GM13977 (cell line): Measurements from ENCODE around the gene MMP3.

Experiments
- DNase-seq: peaks from one replicate; pipeline ENCODE4 v3.0.0; 2012; ENCODE audit warnings: low spot score
- CTCF ChIP-seq: IDR thresholded peaks from 2 replicates; pipeline ENCODE4 v1.5.1; 2012; ENCODE audit warnings: mild to moderate bottlenecking, control low read depth; ENCODE audit not compliant: insufficient read depth; ENCODE audit errors: extremely low read depth, missing control alignments
- in situ Hi-C: fragments of 300-500 bp; cut with MboI; formaldehyde crosslinking; loops from one replicate; pipeline ENCODE4 v1.12.0; 2022; ENCODE audit warnings: low sequenced_read_pairs, low pct_unique_long_range_greater_than_20kb, mixed read lengths, inconsistent platforms; ENCODE audit not compliant: unreplicated experiment

The MMP3 gene

GRCh38 chr11:102824556-102824955 is 18.9 kb downstream of the MMP3 start:
- no peak for TF ChIP-seq CTCF
- in situ Hi-C loops = no loop called here
- no peak for DNase-seq

GRCh38 chr11:102819491-102819890 is 23.9 kb downstream of the MMP3 start:
- in situ Hi-C loops = no loop called here
- no peak for TF ChIP-seq CTCF
- no peak for DNase-seq

GRCh38 chr11:102813484-102813883 is 29.9 kb downstream of the MMP3 start:
- TF ChIP-seq CTCF = no peak
- in situ Hi-C loops = no loop called here
- no peak for DNase-seq

- in situ Hi-C loops = no loop called here
These were observed 31.2 kb downstream of the MMP3 start for GRCh38 chr11:102812188-102812587.

GRCh38 chr11:102810950-102811660 is 32.3 kb downstream of the MMP3 start:
- in situ Hi-C loops = no loop called here
- DNase-seq = no peak
- peak; percentile 28 for TF ChIP-seq CTCF

More at GRCh38 chr11:102812188-102812587, 31.2 kb downstream of the MMP3 start:
- no peak for TF ChIP-seq CTCF
- DNase-seq = no peak

- in situ Hi-C loops = no loop called here
- TF ChIP-seq CTCF = no peak
- DNase-seq = no peak
These were observed 33.4 kb downstream of the MMP3 start for GRCh38 chr11:102809971-102810370.
